HG03039 (cell line): ENCODE data around the gene PUDP.
"Not testable (repeated sequence)": the region's sequence is repeated elsewhere in the genome, so short reads cannot be mapped to it uniquely, and the experiment has no call there.

ENCODE experiments used
- ATAC-seq: cut with Tn5 transposase; IDR thresholded peaks from one replicate; pipeline ENCODE4 v1.9.1; 2021; ENCODE audit warnings: mild to moderate bottlenecking, moderate library complexity; ENCODE audit not compliant: unreplicated experiment

PUDP gene

DNA sequence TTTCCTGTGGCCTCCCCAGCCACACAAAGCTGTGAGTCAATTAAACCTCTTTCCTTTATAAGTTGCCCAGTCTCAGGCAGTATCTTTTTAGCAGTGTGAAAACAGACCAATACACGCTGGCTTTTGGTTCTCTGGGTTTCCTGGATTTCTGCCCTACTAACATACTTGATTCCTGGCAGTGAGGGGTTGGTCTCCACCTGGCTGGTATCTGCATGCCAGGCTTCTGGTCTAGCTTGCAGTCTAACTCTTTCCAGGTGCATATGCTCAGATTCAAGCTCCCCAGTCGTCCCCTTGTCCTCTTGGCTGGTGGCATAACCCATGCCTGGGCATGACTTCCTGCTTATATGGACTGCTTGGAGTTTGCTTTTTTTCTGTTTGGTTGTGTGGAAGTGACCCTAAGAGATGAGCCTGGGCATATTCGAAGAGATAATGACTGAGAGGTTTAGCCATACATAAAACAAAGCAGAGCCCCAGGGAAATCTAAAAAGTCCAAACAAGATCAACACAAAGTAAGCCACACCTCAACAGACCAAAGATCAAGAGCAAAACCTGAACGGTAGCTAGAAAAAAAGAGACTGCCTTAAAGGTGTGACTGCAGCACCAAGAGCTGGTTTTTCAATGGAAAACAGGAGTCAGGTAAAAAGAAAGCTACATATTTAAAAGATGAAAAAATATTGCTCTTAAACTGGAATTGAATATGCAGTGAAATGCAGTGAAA is 102.6 kb downstream of the PUDP start:
- ATAC-seq = no peak

DNA sequence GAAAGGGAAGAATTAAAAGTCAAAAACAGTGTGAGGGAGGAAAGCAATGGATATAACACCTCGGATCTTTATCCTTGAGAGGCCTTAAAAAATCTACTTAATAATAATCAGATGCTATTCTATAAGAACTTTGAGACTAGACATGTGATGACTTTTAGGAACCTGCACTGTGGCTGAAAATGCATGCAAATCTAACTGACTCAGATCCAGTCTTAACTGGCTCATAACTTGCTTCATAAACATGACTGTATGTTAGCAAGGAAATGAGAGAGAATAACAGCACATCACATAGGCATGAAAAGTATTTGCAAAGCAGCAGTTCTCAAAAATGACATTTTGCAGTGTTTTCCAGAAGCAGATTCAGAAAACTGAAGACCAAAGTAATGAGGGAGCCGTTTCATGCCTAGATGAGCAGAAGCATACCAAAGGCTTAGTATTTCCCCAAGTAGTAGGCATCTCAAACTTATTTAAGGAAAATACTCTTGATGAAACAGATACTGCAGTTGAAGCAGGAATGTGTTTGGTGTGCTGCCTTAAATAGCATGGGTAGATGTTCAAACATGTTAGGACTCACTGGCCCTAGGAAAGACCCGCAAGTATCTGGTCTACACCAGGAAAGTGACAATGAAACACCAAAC is 104.0 kb downstream of the PUDP start:
- ATAC-seq = not testable (repeated sequence)

DNA sequence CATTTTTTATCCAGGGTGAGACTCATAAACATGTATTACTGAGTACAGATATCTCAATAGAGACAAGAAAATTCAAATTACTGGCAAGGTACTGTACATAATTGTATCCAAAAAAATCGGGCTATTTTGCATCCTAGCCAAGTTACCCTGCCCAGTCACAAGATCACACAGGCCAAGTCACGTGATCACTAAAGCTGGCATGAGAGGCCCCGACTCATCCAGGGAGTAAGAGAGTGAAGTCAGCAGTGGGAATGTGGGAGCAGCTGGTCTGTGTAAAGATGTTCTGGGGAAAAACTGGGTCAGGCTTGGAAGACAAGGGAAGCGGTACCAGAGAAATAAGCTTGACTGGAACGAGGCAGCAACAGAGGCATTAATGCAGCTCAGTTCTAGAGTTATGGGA is 119.7 kb downstream of the PUDP start:
- ATAC-seq = no peak

- no peak for ATAC-seq
Measured at GRCh38 chrX:7027071-7027470, 120.9 kb downstream of the PUDP start.

GRCh38 chrX:7026365-7026764 is 121.6 kb downstream of the PUDP start:
- not testable (repeated sequence) for ATAC-seq

DNA sequence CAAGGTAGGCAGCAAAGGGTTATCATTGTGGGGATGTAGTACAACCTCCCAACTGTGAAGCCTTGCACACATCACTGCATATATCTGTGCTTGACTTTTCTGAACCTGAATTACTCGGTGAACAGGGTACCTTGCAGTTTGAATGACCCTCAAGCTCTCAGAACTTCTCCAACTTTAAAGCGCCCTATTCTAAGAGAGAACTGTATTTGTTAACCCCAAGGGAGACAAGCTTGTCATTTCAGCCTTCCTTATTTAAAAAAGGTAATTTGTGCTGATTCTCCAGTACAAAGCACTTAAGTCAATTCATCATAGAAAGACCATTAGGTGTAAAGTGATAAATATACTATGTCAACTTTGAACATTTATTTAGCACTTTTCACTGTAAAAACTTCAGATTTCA is 122.5 kb downstream of the PUDP start:
- no peak for ATAC-seq

DNA sequence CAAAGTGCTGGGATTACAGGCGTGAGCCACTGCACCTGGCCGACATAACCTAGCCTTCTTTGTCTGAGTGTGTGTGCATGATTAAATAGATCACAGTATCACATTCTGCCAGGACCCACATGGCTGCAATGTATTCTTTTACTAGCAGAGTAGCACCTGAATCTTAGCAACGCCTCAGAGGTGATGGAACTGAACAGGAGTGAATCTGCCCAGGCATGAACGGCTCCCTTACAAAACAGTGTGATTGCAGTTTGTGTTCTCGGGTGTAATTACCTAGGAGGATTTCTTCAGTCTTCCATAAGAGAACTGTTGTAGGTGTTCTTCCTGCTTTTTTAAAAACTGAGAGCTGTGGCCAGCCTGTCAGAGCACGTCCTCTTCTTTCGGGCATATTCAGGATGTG is 123.1 kb downstream of the PUDP start:
- ATAC-seq = no peak

DNA sequence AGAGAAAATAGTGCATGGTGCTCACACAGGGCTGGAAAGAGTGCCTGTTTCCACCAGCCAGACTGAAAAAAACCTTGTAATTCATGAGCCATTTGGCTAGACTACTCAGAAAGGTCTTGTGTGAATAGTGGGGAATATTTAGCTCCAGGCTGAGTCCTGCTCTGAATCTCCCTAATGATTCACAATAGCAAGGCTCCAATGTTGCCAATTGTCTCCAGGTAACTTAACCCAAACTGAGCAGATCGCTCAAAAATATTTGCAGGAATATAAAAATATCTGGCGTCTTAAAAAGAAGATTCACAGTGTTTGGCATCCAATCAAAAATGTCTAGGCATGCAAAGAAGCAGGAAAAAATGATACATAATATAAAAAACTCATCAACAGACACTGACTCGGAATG is 125.0 kb downstream of the PUDP start:
- not testable (repeated sequence) for ATAC-seq

GRCh38 chrX:7021991-7022390 is 126.0 kb downstream of the PUDP start:
- ATAC-seq = no peak

DNA sequence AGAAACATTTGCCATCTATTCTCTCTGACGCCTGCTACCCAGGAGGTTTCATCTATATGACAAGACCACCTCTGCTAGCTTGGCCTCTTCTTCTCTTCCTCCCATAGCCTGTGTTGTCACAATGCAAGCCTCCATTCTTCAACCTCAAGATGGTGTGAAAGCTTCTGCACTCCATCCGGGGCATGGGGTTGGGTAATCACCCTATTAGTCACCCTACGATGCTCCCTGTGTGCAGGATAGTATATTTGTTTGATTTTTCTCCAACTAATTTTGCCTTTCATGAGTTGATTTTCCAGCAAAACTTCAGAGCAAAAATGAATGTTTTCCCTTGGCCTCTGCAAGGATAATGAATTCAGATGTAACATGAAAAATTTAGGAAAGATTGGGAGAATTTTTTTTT is 128.4 kb downstream of the PUDP start:
- no peak for ATAC-seq

DNA sequence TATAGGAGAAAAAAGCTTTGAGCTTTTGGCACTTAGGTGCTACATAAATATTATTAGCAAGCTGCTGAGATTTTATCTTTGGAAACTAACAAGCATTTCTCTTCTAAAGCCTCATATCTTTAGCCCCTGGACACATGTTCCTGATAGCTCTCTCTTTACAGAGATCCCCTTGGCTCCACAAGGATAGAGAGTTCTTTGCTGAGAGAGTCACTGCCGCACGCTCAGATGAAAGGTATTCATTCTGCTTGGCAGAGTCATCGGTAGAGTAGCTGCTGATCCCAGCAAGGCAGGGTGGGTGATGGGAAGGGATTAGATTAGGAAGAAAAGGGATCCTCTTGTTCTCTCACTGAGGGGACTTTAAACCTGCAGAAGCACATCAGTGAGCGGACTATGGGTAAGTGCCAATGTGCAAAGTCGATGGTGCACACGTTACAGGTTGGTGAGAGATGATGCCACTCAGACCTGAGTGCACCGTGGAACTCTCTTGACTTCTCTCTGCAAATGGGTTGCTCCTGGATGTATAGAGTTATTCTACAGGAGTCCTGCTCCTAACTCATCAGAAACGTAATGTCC is 135.6 kb downstream of the PUDP start:
- ATAC-seq = not testable (repeated sequence)

GRCh38 chrX:7010897-7011296 is 137.1 kb downstream of the PUDP start:
- ATAC-seq = not testable (repeated sequence)

DNA sequence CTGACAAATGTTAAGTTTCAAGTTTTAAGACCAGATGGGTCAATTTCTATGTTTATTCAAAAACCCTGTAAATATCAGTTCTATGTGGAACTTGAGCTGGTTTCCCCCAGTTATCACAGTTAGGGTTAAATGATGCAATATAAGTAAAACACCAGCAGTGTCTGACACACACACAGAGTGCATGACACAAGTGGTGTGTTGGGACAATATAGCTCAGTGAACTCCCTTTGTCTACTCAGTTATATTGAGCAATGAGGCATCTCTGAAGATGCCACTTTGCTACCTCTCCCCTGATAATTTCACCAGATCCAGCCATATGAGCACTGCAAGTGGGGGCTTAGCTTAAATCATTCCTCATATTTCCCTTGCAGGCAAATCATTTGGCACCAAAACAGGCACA is 140.6 kb downstream of the PUDP start:
- ATAC-seq = not testable (repeated sequence)
